Mesendoderm (in vitro differentiated cells): Measurements from ENCODE around the gene CLPX.

Source experiments
- DNase-seq: peaks from one replicate; pipeline ENCODE4 v3.0.0; 2013
- H2AK5ac ChIP-seq: 2 replicates; pipeline ENCODE4 v1.6.1; 2013; ENCODE audit warnings: low read length, inconsistent platforms
- H2BK120ac ChIP-seq: 2 replicates; pipeline ENCODE4 v1.6.1; 2013; ENCODE audit warnings: low read depth, mild to moderate bottlenecking, low read length, moderate library complexity, mixed read lengths
- H2BK15ac ChIP-seq: replicated peaks from 2 replicates; pipeline ENCODE4 v1.6.1; 2013; ENCODE audit warnings: low read depth, mild to moderate bottlenecking, moderate library complexity
- H2BK5ac ChIP-seq: 2 replicates; pipeline ENCODE4 v1.6.1; 2013; ENCODE audit warnings: low read length, inconsistent platforms
- H3K18ac ChIP-seq: 2 replicates; pipeline ENCODE4 v1.6.1; 2013; ENCODE audit warnings: mild to moderate bottlenecking, low read length, mixed read lengths
- H3K23ac ChIP-seq: one replicate; pipeline ENCODE4 v1.6.1; 2013; ENCODE audit warnings: low read length
- H3K27ac ChIP-seq: 2 replicates; pipeline ENCODE4 v1.5.1; 2013; ENCODE audit warnings: low read depth, mild to moderate bottlenecking, inconsistent platforms, low read length, moderate library complexity
- H3K27me3 ChIP-seq: 2 replicates; pipeline ENCODE4 v1.6.1; 2013; ENCODE audit warnings: low read length, control low read depth, mild to moderate bottlenecking, inconsistent platforms; ENCODE audit not compliant: insufficient read depth, poor library complexity
- H3K36me3 ChIP-seq: 2 replicates; pipeline ENCODE4 v1.6.1; 2013; ENCODE audit warnings: low read length, inconsistent platforms; ENCODE audit not compliant: control insufficient read depth, insufficient read depth
- H3K4ac ChIP-seq: one replicate; pipeline ENCODE4 v1.6.1; 2013; ENCODE audit warnings: low read depth, mild to moderate bottlenecking, low read length, moderate library complexity
- H3K4me1 ChIP-seq: 2 replicates; pipeline ENCODE4 v1.6.1; 2013; ENCODE audit warnings: low read depth, low read length, inconsistent platforms; ENCODE audit not compliant: control insufficient read depth
- H3K4me2 ChIP-seq: 2 replicates; pipeline ENCODE4 v1.6.1; 2013; ENCODE audit warnings: low read length
- H3K4me3 ChIP-seq: 2 replicates; pipeline ENCODE4 v1.5.1; 2013; ENCODE audit warnings: mild to moderate bottlenecking, low read length
- H3K56ac ChIP-seq: one replicate; pipeline ENCODE4 v1.6.1; 2013; ENCODE audit warnings: low read length
- H3K79me1 ChIP-seq: 2 replicates; pipeline ENCODE4 v1.6.1; 2013; ENCODE audit warnings: low read length, inconsistent platforms
- H3K79me2 ChIP-seq: 2 replicates; pipeline ENCODE4 v1.6.1; 2013; ENCODE audit warnings: mild to moderate bottlenecking, low read length; ENCODE audit not compliant: control insufficient read depth, insufficient read depth
- H3K9ac ChIP-seq: 2 replicates; pipeline ENCODE4 v1.6.1; 2013; ENCODE audit warnings: low read length, inconsistent platforms
- H4K5ac ChIP-seq: one replicate; pipeline ENCODE4 v1.6.1; 2013; ENCODE audit warnings: low read length
- H4K8ac ChIP-seq: one replicate; pipeline ENCODE4 v1.6.1; 2013; ENCODE audit warnings: low read depth, mild to moderate bottlenecking, control low read depth, low read length, moderate library complexity
- WGBS: extraction: QIAGEN DNeasy Blood & Tissue Kit; methylation state at CpG from one replicate; pipeline ENCODE4 v1.1.7; 2013; ENCODE audit warnings: low lambda C conversion rate, missing lambda C conversion rate; ENCODE audit not compliant: insufficient coverage; ENCODE audit errors: extremely low coverage; 5-methylcytosine and 5-hydroxymethylcytosine counted together

The CLPX gene

DNA sequence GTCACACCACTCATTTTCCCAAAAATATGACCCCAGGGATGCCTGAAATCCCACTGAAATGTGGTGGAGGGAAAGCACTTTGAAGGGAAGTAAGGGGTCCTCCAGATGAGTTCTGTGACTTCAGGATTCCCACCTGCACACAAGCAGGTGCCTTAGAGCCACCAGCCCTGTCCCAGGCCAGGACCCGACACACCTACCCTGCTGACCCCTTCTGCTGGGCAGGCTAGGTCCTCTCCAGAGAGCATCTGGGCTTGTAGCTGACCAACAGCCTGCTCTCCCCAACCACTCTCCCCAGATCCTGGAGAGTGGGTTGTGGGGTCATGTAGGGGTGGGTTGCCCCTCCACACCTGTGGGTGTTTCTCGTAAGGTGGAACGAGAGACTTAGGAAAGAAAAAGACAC, 41.1 kb upstream of the CLPX start:
- Histone ChIP-seq H3K18ac (no peak overlapping the region), H3K4me3 (no peak overlapping the region), H3K4me2 (no peak overlapping the region), H3K79me1 (no peaks in the 10 kb centered on the region), H2BK120ac (no peak overlapping the region), H2BK15ac (no peak overlapping the region), H2AK5ac (peak overlapping the region; percentile 58), H3K4ac (no peak overlapping the region), H3K23ac (no peak overlapping the region), H4K8ac (no peak overlapping the region), H3K36me3 (no peaks in the 10 kb centered on the region), H4K5ac (no peak overlapping the region), H3K79me2 (no peaks in the 10 kb centered on the region), H3K27me3 (no peaks in the 10 kb centered on the region), H3K4me1 (no peaks in the 10 kb centered on the region), H2BK5ac (peak overlapping the region; percentile 94), H3K27ac (peak overlapping the region; percentile 70), H3K9ac (no peak overlapping the region), H3K56ac (peak overlapping the region; percentile 74)
- DNase-seq, result no peak
- WGBS, result no CpG with 5 or more reads among the region's 3 CpGs

DNA sequence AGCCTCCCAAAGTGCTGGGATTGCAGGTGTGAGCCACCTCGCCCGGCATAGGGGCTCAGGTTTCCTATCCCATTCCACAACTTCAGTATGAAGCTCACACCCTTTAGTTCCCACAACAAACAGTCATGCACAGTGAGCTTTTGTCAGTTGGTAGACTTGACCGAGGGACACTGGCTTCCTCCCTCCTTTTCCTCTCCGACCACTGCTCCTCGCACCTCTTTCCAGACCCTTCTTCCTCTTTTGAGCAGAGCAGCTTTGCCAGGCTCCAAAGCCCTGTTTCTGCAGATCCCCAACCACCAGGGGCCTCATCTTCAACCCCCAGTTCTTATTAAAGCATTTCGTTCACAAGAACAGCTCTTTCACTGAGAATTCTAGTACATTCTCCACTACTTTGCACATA, 38.9 kb upstream of the CLPX start:
- no peak overlapping the region for H3K56ac ChIP-seq
- no peak overlapping the region for H3K27ac ChIP-seq
- no peaks in the 10 kb centered on the region for H3K79me1 ChIP-seq
- no peak overlapping the region for H3K4ac ChIP-seq
- no peaks in the 10 kb centered on the region for H3K36me3 ChIP-seq
- no peaks in the 10 kb centered on the region for H3K4me1 ChIP-seq
- H2BK15ac ChIP-seq, result no peak overlapping the region
- no CpG with 5 or more reads among the region's 6 CpGs for WGBS
- H4K8ac ChIP-seq, result no peak overlapping the region
- no peak overlapping the region for H2BK5ac ChIP-seq
- no peak for DNase-seq
- no peak overlapping the region for H3K23ac ChIP-seq
- H3K4me2 ChIP-seq, result no peak overlapping the region
- H2AK5ac ChIP-seq, result no peak overlapping the region
- no peak overlapping the region for H3K18ac ChIP-seq
- H2BK120ac ChIP-seq, result no peak overlapping the region
- H4K5ac ChIP-seq, result no peak overlapping the region
- H3K79me2 ChIP-seq, result no peaks in the 10 kb centered on the region
- no peaks in the 10 kb centered on the region for H3K27me3 ChIP-seq
- H3K4me3 ChIP-seq, result no peak overlapping the region
- H3K9ac ChIP-seq, result no peak overlapping the region

- no peak overlapping the region for H3K4me3 ChIP-seq
- H2AK5ac ChIP-seq, result no peak overlapping the region
- no peak overlapping the region for H4K8ac ChIP-seq
- no peak overlapping the region for H2BK5ac ChIP-seq
- no peak for DNase-seq
- no peak overlapping the region for H2BK15ac ChIP-seq
- H3K9ac ChIP-seq, result no peak overlapping the region
- H4K5ac ChIP-seq, result no peak overlapping the region
- H3K23ac ChIP-seq, result peak overlapping the region; percentile 80
- no peak overlapping the region for H3K4me2 ChIP-seq
- H3K4me1 ChIP-seq, result no peaks in the 10 kb centered on the region
- no peak overlapping the region for H3K18ac ChIP-seq
- no peaks in the 10 kb centered on the region for H3K36me3 ChIP-seq
- no CpG with 5 or more reads among the region's 4 CpGs for WGBS
- no peak overlapping the region for H3K56ac ChIP-seq
- H3K4ac ChIP-seq, result no peak overlapping the region
- H3K79me2 ChIP-seq, result no peaks in the 10 kb centered on the region
- H3K27me3 ChIP-seq, result no peaks in the 10 kb centered on the region
- no peak overlapping the region for H2BK120ac ChIP-seq
- H3K79me1 ChIP-seq, result no peaks in the 10 kb centered on the region
- H3K27ac ChIP-seq, result no peak overlapping the region
These were observed 37.7 kb upstream of the CLPX start for GRCh38 chr15:65222891-65223290.

DNA sequence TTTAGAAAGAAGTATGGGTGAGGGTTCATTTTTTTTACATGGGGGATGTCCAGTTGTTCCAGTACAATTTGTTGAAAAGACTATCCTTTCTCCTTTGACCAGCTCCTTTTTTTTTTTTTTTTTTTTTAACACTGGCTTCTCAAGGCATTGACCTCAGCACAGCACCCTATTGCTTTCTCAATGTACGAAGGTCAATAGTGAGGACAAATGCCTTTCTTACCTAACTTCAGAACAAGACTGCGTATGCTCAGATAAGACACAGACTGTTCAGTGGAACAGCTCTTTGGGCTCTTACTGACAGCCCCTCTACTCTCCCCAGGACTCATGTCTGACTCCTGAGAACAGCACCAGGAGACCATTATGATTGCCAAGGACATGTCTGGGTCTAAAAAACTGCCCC, 36.6 kb upstream of the CLPX start:
- no peak overlapping the region for H2AK5ac ChIP-seq
- no CpG with 5 or more reads among the region's 2 CpGs for WGBS
- no peaks in the 10 kb centered on the region for H3K4me1 ChIP-seq
- H3K27me3 ChIP-seq, result no peaks in the 10 kb centered on the region
- H2BK120ac ChIP-seq, result no peak overlapping the region
- no peaks in the 10 kb centered on the region for H3K36me3 ChIP-seq
- no peak overlapping the region for H3K4ac ChIP-seq
- no peak overlapping the region for H3K27ac ChIP-seq
- H3K79me1 ChIP-seq, result no peaks in the 10 kb centered on the region
- no peak overlapping the region for H4K8ac ChIP-seq
- H3K4me3 ChIP-seq, result no peak overlapping the region
- no peak overlapping the region for H3K9ac ChIP-seq
- H3K79me2 ChIP-seq, result no peaks in the 10 kb centered on the region
- no peak overlapping the region for H2BK15ac ChIP-seq
- no peak overlapping the region for H3K23ac ChIP-seq
- H4K5ac ChIP-seq, result no peak overlapping the region
- no peak overlapping the region for H3K4me2 ChIP-seq
- H2BK5ac ChIP-seq, result no peak overlapping the region
- H3K18ac ChIP-seq, result no peak overlapping the region
- DNase-seq, result no peak
- H3K56ac ChIP-seq, result no peak overlapping the region

DNA sequence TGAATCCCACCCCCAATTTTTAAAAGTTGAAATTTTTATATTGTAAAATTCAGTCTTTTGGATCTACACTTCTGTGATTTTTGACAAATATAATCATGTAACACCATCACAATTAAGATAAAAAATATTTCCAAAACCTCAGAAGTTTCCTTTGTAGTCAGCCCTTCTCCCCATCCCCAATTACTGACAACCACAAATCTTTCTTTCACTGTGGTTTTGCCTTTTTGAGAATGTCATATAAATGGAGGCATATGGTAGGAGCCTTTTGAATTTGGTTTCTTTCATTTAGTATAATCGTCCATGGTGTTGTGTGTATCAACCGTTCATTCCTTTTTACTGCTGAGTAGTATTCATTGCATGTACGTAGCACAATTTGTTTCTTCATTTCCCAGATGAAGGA, 34.0 kb upstream of the CLPX start:
- no peak for DNase-seq
- Histone ChIP-seq H3K4me3 (no peak overlapping the region), H3K18ac (no peak overlapping the region), H2BK120ac (no peak overlapping the region), H3K4me1 (no peaks in the 10 kb centered on the region), H2BK5ac (no peak overlapping the region), H4K8ac (no peak overlapping the region), H3K79me1 (no peaks in the 10 kb centered on the region), H4K5ac (no peak overlapping the region), H3K23ac (no peak overlapping the region), H3K79me2 (no peaks in the 10 kb centered on the region), H3K36me3 (no peaks in the 10 kb centered on the region), H3K56ac (no peak overlapping the region), H3K27me3 (no peaks in the 10 kb centered on the region), H3K4ac (no peak overlapping the region), H3K4me2 (no peak overlapping the region), H2BK15ac (no peak overlapping the region), H3K9ac (no peak overlapping the region), H2AK5ac (no peak overlapping the region), H3K27ac (no peak overlapping the region)
- no CpG with 5 or more reads among the region's 3 CpGs for WGBS
